SK-N-SH treated with all-trans-retinoic acid at 6 μM for 48 hours (cell line): Measurements from ENCODE around the gene CLDN3.

Experiments used
- ATAC-seq: fragments of 200-7000 bp; cut with Tn5 transposase; 3 replicates; pipeline ENCODE4 v1.9.1; 2020; ENCODE audit warnings: mild to moderate bottlenecking, moderate library complexity
- ARNTL ChIP-seq: fragments of 450-650 bp; formaldehyde crosslinking; IDR thresholded peaks from 2 replicates; pipeline ENCODE4 v1.5.0; 2020; ENCODE audit warnings: low read depth, mild to moderate bottlenecking, moderate library complexity, borderline replicate concordance
- BACH2 ChIP-seq: fragments of 250-450 bp; sonication (Bioruptor Pico); IDR thresholded peaks from 2 replicates; pipeline ENCODE4 v1.9.0; 2021; ENCODE audit warnings: mild to moderate bottlenecking, borderline replicate concordance
- CSDC2 ChIP-seq: fragments of 250-450 bp; sonication (Bioruptor Pico); IDR thresholded peaks from 2 replicates; pipeline ENCODE4 v1.5.0; 2020; ENCODE audit warnings: mild to moderate bottlenecking, moderate library complexity
- ESRRG ChIP-seq: fragments of 250-450 bp; sonication (Bioruptor Pico); IDR thresholded peaks from 2 replicates; pipeline ENCODE4 v1.6.1; 2021; ENCODE audit warnings: mild to moderate bottlenecking
- GLIS3 ChIP-seq: fragments of 250-450 bp; sonication (Bioruptor Pico); IDR thresholded peaks from 2 replicates; pipeline ENCODE4 v1.5.0; 2020; ENCODE audit warnings: mild to moderate bottlenecking, moderate library complexity
- ISL1 ChIP-seq: fragments of 250-450 bp; sonication (Bioruptor Pico); IDR thresholded peaks from 2 replicates; pipeline ENCODE4 v2.1.2; 2022; ENCODE audit warnings: mild to moderate bottlenecking, moderate library complexity
- OSR1 ChIP-seq: fragments of 250-450 bp; sonication (Bioruptor Pico); IDR thresholded peaks from 2 replicates; pipeline ENCODE4 v1.8.0; 2022; ENCODE audit warnings: moderate library complexity, mild to moderate bottlenecking, inconsistent platforms
- PPARA ChIP-seq: fragments of 250-450 bp; sonication (Bioruptor Pico); IDR thresholded peaks from 2 replicates; pipeline ENCODE4 v1.5.0; 2020; ENCODE audit warnings: mild to moderate bottlenecking, borderline replicate concordance
- RARB ChIP-seq: fragments of 250-450 bp; sonication (Bioruptor Pico); IDR thresholded peaks from 2 replicates; pipeline ENCODE4 v1.8.0; 2021; ENCODE audit warnings: mild to moderate bottlenecking, moderate library complexity
- SNAI2 ChIP-seq: fragments of 250-450 bp; sonication (Bioruptor Pico); IDR thresholded peaks from 2 replicates; pipeline ENCODE4 v1.5.0; 2020; ENCODE audit warnings: mild to moderate bottlenecking, moderate library complexity
- TCF4 ChIP-seq: fragments of 250-450 bp; sonication (Bioruptor Pico); IDR thresholded peaks from 2 replicates; pipeline ENCODE4 v1.8.0; 2021; ENCODE audit warnings: mild to moderate bottlenecking, moderate library complexity, borderline replicate concordance
- TOX ChIP-seq: fragments of 250-450 bp; sonication (Bioruptor Pico); IDR thresholded peaks from 2 replicates; pipeline ENCODE4 v1.8.0; 2021; ENCODE audit warnings: mild to moderate bottlenecking, moderate library complexity, borderline replicate concordance
- ZC3H10 ChIP-seq: fragments of 250-450 bp; sonication (Bioruptor Pico); IDR thresholded peaks from 2 replicates; pipeline ENCODE4 v1.5.1; 2021; ENCODE audit warnings: mild to moderate bottlenecking, moderate library complexity
- ZNF70 ChIP-seq: fragments of 450-650 bp; formaldehyde crosslinking; IDR thresholded peaks from 2 replicates; pipeline ENCODE4 v1.5.0; 2020; ENCODE audit warnings: mild to moderate bottlenecking, moderate library complexity
- ZNF8 ChIP-seq: fragments of 450-650 bp; formaldehyde crosslinking; IDR thresholded peaks from 2 replicates; pipeline ENCODE4 v1.5.0; 2020; ENCODE audit warnings: mild to moderate bottlenecking, moderate library complexity
- TF ChIP-seq, protein P1 (sequence below): fragments of 250-450 bp; sonication (Bioruptor Pico); IDR thresholded peaks from 2 replicates; pipeline ENCODE4 v1.8.0; 2021; ENCODE audit warnings: low read depth, mild to moderate bottlenecking, moderate library complexity, borderline replicate concordance
- TF ChIP-seq, protein P2 (sequence below): fragments of 250-450 bp; sonication (Bioruptor Pico); IDR thresholded peaks from 2 replicates; pipeline ENCODE4 v1.5.1; 2020; ENCODE audit warnings: low read depth, mild to moderate bottlenecking, moderate library complexity
- TF ChIP-seq, protein P3 (sequence below): fragments of 250-450 bp; sonication (Bioruptor Pico); IDR thresholded peaks from 2 replicates; pipeline ENCODE4 v1.5.0; 2020; ENCODE audit warnings: mild to moderate bottlenecking, moderate library complexity
- TF ChIP-seq, protein P4 (sequence below): fragments of 250-450 bp; sonication (Bioruptor Pico); IDR thresholded peaks from 2 replicates; pipeline ENCODE4 v1.8.0; 2020; ENCODE audit warnings: mild to moderate bottlenecking, moderate library complexity, borderline replicate concordance
- TF ChIP-seq, protein P5 (sequence below): fragments of 250-450 bp; sonication (Bioruptor Pico); IDR thresholded peaks from 2 replicates; pipeline ENCODE4 v1.5.1; 2021; ENCODE audit warnings: mild to moderate bottlenecking, moderate library complexity

The CLDN3 gene

DNA sequence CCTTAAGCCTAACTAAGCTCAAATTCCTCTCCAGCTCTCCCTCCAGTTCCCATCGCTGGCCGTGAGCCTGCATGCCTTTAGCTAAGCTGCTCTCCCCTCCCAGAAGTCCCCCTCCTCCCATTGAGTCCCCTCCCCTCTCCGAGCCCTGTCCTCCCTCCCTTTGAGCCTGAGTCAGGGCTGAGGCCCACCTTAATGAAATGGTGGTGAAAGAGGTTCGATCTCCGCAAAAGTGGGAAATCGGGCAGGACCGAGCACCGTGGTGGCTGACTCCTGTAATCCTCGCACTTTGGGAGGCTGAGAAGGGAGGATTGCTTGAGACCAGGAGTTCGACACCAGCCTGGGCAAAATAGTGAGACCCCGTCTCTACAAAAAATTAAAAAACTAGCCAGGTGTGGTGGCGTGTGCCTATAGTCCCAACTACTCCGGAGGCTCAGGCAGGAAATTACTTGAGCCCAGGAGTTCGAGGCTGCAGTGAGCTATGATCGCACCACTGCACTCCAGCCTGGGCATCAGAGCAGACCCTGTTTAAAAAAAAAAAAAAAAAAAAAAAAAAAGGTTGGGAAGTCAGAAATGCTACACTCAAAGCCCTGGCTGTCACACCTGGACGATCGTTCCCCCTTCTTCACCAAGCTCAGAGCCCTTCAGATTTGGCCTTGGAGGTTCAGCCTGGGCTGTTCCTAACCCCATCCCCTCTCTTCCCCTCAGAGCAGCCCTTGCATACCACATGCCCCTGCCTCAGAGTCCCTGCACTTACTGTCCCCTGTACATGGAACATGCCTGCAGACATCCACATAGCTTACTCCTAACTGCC, 995 bp upstream of the CLDN3 start (continued):
- TF ChIP-seq, protein P1, sequence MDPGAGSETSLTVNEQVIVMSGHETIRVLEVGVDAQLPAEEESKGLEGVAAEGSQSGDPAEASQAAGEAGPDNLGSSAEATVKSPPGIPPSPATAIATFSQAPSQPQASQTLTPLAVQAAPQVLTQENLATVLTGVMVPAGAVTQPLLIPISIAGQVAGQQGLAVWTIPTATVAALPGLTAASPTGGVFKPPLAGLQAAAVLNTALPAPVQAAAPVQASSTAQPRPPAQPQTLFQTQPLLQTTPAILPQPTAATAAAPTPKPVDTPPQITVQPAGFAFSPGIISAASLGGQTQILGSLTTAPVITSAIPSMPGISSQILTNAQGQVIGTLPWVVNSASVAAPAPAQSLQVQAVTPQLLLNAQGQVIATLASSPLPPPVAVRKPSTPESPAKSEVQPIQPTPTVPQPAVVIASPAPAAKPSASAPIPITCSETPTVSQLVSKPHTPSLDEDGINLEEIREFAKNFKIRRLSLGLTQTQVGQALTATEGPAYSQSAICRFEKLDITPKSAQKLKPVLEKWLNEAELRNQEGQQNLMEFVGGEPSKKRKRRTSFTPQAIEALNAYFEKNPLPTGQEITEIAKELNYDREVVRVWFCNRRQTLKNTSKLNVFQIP (CRISPR knock-in tag) = no peak
- TF ChIP-seq ZC3H10 (CRISPR knock-in tag) (no peak), RARB (no peak)

DNA sequence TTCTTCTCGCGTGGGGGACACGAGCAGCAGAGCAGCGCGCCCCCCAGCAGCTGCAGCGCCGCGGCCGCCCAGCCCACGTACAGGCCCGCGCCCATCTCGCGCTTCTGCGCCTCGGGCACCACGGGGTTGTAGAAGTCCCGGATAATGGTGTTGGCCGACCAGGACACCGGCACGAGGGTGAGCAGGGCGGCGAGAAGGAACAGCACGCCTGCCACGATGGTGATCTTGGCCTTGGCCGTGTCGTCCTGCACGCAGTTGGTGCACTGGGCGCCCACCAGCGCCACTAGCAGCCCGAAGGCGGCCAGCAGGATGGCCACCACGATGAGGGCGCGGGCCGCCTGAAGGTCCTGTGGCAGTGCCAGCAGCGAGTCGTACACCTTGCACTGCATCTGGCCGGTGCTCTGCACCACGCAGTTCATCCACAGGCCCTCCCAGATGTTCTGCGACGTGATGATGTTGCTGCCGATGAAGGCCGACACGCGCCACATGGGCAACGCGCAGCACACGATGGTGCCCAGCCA, 529 bp downstream of the CLDN3 start:
- no peak for ATAC-seq
- no peak for TF ChIP-seq ZC3H10 (CRISPR knock-in tag)
- no peak for TF ChIP-seq ARNTL (CRISPR knock-in tag)
- no peak for TF ChIP-seq GLIS3 (CRISPR knock-in tag)
- TF ChIP-seq TCF4 (CRISPR knock-in tag) = no peak
- TF ChIP-seq, protein P2, sequence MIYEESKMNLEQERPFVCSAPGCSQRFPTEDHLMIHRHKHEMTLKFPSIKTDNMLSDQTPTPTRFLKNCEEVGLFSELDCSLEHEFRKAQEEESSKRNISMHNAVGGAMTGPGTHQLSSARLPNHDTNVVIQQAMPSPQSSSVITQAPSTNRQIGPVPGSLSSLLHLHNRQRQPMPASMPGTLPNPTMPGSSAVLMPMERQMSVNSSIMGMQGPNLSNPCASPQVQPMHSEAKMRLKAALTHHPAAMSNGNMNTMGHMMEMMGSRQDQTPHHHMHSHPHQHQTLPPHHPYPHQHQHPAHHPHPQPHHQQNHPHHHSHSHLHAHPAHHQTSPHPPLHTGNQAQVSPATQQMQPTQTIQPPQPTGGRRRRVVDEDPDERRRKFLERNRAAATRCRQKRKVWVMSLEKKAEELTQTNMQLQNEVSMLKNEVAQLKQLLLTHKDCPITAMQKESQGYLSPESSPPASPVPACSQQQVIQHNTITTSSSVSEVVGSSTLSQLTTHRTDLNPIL (CRISPR knock-in tag) = no peak
- TF ChIP-seq ESRRG (CRISPR knock-in tag) = no peak
- TF ChIP-seq ZNF8 (CRISPR knock-in tag) = no peak
- TF ChIP-seq, protein P3, sequence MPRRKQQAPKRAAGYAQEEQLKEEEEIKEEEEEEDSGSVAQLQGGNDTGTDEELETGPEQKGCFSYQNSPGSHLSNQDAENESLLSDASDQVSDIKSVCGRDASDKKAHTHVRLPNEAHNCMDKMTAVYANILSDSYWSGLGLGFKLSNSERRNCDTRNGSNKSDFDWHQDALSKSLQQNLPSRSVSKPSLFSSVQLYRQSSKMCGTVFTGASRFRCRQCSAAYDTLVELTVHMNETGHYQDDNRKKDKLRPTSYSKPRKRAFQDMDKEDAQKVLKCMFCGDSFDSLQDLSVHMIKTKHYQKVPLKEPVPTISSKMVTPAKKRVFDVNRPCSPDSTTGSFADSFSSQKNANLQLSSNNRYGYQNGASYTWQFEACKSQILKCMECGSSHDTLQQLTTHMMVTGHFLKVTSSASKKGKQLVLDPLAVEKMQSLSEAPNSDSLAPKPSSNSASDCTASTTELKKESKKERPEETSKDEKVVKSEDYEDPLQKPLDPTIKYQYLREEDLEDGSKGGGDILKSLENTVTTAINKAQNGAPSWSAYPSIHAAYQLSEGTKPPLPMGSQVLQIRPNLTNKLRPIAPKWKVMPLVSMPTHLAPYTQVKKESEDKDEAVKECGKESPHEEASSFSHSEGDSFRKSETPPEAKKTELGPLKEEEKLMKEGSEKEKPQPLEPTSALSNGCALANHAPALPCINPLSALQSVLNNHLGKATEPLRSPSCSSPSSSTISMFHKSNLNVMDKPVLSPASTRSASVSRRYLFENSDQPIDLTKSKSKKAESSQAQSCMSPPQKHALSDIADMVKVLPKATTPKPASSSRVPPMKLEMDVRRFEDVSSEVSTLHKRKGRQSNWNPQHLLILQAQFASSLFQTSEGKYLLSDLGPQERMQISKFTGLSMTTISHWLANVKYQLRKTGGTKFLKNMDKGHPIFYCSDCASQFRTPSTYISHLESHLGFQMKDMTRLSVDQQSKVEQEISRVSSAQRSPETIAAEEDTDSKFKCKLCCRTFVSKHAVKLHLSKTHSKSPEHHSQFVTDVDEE = no peak
- TF ChIP-seq RARB = no peak
- TF ChIP-seq PPARA = no peak
- TF ChIP-seq, protein P4, sequence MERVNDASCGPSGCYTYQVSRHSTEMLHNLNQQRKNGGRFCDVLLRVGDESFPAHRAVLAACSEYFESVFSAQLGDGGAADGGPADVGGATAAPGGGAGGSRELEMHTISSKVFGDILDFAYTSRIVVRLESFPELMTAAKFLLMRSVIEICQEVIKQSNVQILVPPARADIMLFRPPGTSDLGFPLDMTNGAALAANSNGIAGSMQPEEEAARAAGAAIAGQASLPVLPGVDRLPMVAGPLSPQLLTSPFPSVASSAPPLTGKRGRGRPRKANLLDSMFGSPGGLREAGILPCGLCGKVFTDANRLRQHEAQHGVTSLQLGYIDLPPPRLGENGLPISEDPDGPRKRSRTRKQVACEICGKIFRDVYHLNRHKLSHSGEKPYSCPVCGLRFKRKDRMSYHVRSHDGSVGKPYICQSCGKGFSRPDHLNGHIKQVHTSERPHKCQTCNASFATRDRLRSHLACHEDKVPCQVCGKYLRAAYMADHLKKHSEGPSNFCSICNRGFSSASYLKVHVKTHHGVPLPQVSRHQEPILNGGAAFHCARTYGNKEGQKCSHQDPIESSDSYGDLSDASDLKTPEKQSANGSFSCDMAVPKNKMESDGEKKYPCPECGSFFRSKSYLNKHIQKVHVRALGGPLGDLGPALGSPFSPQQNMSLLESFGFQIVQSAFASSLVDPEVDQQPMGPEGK = no peak
- TF ChIP-seq SNAI2 (CRISPR knock-in tag) = no peak
- TF ChIP-seq CSDC2 = no peak
- TF ChIP-seq ISL1 (CRISPR knock-in tag) = no peak
- TF ChIP-seq TOX (CRISPR knock-in tag) = no peak
- no peak for TF ChIP-seq BACH2 (CRISPR knock-in tag)
- TF ChIP-seq, protein P5, sequence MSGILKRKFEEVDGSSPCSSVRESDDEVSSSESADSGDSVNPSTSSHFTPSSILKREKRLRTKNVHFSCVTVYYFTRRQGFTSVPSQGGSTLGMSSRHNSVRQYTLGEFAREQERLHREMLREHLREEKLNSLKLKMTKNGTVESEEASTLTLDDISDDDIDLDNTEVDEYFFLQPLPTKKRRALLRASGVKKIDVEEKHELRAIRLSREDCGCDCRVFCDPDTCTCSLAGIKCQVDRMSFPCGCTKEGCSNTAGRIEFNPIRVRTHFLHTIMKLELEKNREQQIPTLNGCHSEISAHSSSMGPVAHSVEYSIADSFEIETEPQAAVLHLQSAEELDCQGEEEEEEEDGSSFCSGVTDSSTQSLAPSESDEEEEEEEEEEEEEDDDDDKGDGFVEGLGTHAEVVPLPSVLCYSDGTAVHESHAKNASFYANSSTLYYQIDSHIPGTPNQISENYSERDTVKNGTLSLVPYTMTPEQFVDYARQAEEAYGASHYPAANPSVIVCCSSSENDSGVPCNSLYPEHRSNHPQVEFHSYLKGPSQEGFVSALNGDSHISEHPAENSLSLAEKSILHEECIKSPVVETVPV (CRISPR knock-in tag) = no peak
- TF ChIP-seq, all 23 proteins: peak for 0

DNA sequence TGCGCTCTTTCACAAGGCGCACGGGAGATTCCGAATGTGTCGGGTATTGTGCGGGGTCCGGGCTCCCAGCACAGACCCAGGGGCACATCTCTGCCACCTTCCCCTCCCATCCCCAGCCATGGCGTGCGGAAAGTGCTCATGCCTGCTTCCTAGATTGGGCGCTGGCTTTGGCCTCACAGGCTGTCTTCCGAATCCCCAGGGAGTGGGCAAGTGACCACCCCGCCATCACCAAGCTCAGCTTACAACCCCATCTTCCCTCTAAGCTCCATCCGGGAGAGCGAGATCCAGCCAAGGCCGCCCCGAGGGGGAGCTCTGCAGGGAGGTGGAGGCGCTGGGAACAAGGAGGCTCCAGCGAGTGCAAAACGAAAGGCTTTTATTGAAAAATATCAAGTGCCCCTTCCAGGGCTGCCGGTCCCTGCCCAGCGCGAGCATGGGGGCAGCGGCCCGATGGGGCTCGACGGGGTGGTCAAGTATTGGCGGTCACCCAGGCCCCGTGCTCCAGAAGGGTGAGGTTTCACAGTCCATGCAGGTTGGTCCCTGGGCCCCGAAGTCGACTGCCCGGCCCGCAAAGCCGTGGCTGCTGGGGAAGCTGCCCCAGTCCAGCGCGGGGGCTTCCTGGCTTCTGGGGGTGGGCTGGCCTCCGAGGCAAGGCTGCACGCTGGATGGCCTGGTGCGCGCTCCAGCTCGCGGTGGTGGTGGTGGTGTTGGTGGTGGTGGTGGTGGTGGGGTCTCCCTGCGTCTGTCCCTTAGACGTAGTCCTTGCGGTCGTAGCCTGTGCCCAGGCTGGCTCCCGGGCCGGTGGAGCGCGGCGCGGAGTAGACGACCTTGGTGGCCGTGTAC, 1.2 kb downstream of the CLDN3 start:
- no peak for ATAC-seq
- TF ChIP-seq BACH2 (CRISPR knock-in tag) = no peak
- TF ChIP-seq, protein P1 (CRISPR knock-in tag) = no peak
- TF ChIP-seq, protein P4 = no peak
- no peak for TF ChIP-seq TOX (CRISPR knock-in tag)
- no peak for TF ChIP-seq ZNF70 (CRISPR knock-in tag)
- no peak for TF ChIP-seq RARB
- TF ChIP-seq ZC3H10 (CRISPR knock-in tag) = no peak
- TF ChIP-seq, protein P5 (CRISPR knock-in tag) = no peak
- TF ChIP-seq OSR1 (CRISPR knock-in tag) = no peak
- TF ChIP-seq ESRRG (CRISPR knock-in tag) = no peak
